ENCODE data around the gene ASCL4.
A peak's percentile ranks its signal among the peaks of the same experiment; 100 is the strongest.

ASCL4 gene

DNA sequence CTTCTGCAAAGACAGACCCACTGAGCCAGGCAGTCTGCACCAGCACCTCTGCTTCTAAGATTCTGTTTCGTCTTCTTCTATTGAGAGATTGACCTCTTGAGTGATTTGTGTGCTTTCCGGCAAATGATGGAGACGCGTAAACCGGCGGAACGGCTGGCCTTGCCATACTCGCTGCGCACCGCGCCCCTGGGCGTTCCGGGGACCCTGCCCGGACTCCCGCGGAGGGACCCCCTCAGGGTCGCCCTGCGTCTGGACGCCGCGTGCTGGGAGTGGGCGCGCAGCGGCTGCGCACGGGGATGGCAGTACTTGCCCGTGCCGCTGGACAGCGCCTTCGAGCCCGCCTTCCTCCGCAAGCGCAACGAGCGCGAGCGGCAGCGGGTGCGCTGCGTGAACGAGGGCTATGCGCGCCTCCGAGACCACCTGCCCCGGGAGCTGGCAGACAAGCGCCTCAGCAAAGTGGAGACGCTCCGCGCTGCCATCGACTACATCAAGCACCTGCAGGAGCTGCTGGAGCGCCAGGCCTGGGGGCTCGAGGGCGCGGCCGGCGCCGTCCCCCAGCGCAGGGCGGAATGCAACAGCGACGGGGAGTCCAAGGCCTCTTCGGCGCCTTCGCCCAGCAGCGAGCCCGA, 703 bp downstream of the ASCL4 start:
- no peak for DNase-seq (ENCODE audit: low spot score)
- in situ Hi-C loops (cut with MboI; ENCODE audit: low sequenced_read_pairs, unreplicated experiment): no loop called here
- TF ChIP-seq, protein P1, sequence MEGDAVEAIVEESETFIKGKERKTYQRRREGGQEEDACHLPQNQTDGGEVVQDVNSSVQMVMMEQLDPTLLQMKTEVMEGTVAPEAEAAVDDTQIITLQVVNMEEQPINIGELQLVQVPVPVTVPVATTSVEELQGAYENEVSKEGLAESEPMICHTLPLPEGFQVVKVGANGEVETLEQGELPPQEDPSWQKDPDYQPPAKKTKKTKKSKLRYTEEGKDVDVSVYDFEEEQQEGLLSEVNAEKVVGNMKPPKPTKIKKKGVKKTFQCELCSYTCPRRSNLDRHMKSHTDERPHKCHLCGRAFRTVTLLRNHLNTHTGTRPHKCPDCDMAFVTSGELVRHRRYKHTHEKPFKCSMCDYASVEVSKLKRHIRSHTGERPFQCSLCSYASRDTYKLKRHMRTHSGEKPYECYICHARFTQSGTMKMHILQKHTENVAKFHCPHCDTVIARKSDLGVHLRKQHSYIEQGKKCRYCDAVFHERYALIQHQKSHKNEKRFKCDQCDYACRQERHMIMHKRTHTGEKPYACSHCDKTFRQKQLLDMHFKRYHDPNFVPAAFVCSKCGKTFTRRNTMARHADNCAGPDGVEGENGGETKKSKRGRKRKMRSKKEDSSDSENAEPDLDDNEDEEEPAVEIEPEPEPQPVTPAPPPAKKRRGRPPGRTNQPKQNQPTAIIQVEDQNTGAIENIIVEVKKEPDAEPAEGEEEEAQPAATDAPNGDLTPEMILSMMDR (IDR thresholded peaks at IDR 0.05; ENCODE audit: borderline replicate concordance, control extremely low read depth, extremely low read depth, insufficient read depth, missing control alignments): no peak

DNA sequence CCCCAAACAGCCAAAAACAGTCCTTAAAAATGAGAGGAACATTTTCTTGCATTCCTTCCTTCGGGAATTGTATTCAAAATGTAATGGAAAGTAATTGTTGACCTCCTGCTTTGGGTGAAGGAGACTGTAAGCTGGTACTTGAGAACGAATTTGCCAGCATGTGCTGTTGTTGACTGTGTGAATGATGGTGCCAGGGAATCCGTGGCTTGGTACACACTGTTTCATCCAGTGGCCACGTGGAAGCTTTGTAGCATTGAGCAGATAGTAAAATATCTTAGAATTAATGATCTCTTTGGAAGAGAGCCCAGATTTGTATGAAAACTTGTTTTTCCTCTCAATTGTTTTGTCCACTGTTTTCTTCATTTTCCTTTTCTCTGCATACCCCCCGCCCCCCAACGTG, 1.7 kb downstream of the ASCL4 start:
- in situ Hi-C loops (cut with MboI; ENCODE audit: low sequenced_read_pairs, unreplicated experiment): no loop called here
- no peak for DNase-seq (ENCODE audit: low spot score)
- TF ChIP-seq, protein P1 (IDR thresholded peaks at IDR 0.05; ENCODE audit: borderline replicate concordance, control extremely low read depth, extremely low read depth, insufficient read depth, missing control alignments): no peak

DNA sequence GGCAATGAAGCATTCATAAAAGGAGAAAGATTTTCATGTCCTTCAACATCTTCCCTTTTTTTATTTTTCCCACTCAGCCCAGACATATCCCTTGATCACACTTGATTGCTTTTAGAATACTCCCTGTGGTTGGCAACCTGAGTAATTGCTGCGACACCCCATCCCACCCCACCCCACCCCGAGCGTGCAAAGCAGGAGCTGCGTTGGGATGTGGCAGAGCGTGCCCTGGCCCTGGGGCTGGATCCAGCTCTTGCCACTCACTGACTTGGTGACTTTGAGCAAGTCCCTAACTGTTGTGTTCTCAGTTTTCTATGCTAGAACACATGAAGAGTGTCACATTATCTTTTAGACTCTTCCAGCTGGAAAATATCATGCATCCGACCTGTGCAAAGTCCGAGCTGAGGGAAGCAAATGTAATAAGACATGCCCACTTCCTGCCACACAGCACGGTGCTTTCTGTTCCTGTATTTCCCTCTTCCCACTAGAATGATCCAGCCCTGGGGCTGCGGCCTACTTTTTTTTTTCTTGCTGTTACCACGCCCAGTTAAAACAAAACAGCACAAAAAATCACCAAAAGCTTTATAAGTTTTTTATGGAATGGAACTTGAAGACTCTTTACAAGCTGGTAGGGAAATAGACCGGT, 4.0 kb downstream of the ASCL4 start:
- in situ Hi-C loops (cut with MboI; ENCODE audit: low sequenced_read_pairs, unreplicated experiment): no loop called here
- TF ChIP-seq, protein P1 (IDR thresholded peaks at IDR 0.05; ENCODE audit: borderline replicate concordance, control extremely low read depth, extremely low read depth, insufficient read depth, missing control alignments): no peak

DNA sequence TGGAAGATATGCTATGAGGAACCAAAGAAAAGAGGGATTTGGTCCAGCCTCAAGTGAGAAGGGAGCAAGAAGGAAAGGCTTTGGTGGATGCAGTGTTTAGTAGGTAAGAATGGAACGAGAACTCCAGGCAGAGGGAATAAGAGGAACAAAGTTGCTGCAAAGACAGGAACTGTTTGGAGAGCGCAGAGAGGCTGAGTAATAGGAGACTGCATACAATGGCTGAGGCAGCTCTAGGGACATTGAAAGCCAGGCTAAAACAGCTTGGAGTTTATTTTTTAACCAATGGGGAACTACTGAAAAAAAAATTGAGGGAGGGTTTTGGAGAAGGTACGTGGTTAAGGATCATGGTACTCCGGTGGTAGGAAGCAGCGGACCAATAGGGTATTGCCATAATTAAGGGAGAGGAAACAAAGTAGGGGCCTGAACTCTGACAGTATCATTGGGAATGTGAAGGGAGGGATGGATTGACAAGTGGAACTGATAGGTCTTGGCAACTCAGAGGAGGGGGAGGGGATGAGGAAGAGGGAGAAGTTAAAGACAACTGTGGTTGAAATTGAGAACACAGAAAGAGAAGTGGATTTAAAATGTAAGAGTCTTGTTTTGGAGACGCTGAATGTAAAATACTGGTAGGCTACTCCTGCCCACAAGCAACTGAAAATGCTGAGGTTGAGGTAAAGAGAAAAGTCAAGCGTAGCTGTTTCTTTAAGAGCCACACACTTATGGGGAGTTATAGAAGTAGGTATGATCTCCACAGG, 4.8 kb downstream of the ASCL4 start:
- in situ Hi-C loops (cut with MboI; ENCODE audit: low sequenced_read_pairs, unreplicated experiment): no loop called here

More for the DNA sequence above, 4.0 kb downstream of the ASCL4 start:
- DNase-seq (ENCODE audit: low spot score): no peak

DNA sequence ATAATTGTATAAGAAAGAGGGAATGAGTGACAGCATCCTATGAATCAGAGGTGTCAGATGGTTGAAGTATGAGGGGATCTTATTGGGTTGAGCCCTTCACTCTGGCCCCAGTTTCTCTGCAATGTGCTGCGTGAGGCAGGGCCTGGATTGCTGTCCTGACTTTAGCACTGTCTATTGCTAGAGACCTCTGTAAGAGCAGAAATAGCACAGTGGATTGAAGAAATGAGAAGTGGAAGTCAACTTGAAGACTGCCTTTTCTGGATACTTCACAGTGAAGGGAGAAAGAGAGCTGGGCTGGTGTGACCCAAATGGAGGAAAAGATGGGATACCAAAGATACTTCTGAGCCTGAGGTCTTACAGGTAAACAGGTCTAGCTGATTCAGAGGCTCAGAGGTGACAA, 5.8 kb downstream of the ASCL4 start:
- TF ChIP-seq, protein P1 (IDR thresholded peaks at IDR 0.05; ENCODE audit: borderline replicate concordance, control extremely low read depth, extremely low read depth, insufficient read depth, missing control alignments): no peak
- in situ Hi-C loops (cut with MboI; ENCODE audit: low sequenced_read_pairs, unreplicated experiment): no loop called here
- no peak for DNase-seq (ENCODE audit: low spot score)

More for the DNA sequence above, 4.8 kb downstream of the ASCL4 start:
- DNase-seq (ENCODE audit: low spot score): peak; percentile 63
- TF ChIP-seq, protein P1 (IDR thresholded peaks at IDR 0.05; ENCODE audit: borderline replicate concordance, control extremely low read depth, extremely low read depth, insufficient read depth, missing control alignments): no peak

DNA sequence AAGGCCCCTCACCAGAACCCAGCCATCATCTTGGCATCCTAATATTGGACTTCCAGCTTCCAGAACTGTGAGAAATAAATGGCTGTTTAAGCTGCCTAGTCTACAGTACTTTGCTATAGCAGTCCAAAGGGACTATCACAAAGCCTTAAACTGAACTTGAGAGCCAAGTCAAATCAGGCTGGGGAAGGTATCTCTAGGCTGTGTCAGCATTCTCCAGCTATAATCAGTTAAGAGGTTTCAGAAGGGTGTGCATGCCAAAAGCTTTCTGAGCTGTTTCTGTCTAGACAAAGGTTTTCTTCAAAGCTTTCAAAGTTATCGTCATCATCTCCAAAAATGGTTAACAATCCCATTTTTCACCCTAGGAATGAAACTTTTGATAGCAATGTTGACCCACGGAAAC, 7.6 kb downstream of the ASCL4 start:
- in situ Hi-C loops (cut with MboI; ENCODE audit: low sequenced_read_pairs, unreplicated experiment): no loop called here
- TF ChIP-seq, protein P1 (IDR thresholded peaks at IDR 0.05; ENCODE audit: borderline replicate concordance, control extremely low read depth, extremely low read depth, insufficient read depth, missing control alignments): no peak
- DNase-seq (ENCODE audit: low spot score): no peak

All from GM13976 (cell line).